Activated CD4-positive, alpha-beta memory T cell treated with anti-CD3 and anti-CD28 coated beads, Interleukin-2, amount 10 ng/mL, durations not matched to agents 7 days and 5 days (primary cell): ENCODE measurements around the gene TUBA4B. TPM values are rescaled to one million over a fixed set of nuclear protein-coding genes. Genes with fewer than 3 reads are reported as not detected.

Experiments used
- CTCF ChIA-PET: fragments of 350-600 bp; sonication (Branson Sonifier 250); formaldehyde crosslinking; loops from one replicate; lab custom pipeline; 2021; ENCODE audit warnings: antibody characterized with exemption, inconsistent platforms; lab: Charles Lee
- POLR2A ChIA-PET: fragments of 350-600 bp; sonication (Branson Sonifier 250); formaldehyde crosslinking; loops from one replicate; lab custom pipeline; 2021; ENCODE audit warnings: antibody characterized with exemption; lab: Charles Lee
- DNase-seq: peaks from one replicate; pipeline ENCODE4 v3.0.0-alpha.2; 2020
- H3K27ac Mint-ChIP-seq: one replicate; pipeline ENCODE4 v1.8.0; 2021; ENCODE audit warnings: mild to moderate bottlenecking, mixed read lengths
- H3K27me3 Mint-ChIP-seq: one replicate; pipeline ENCODE4 v1.8.0; 2021; ENCODE audit warnings: mixed read lengths
- H3K36me3 Mint-ChIP-seq: one replicate; pipeline ENCODE4 v1.8.0; 2021; ENCODE audit warnings: low read depth, mixed read lengths
- H3K4me1 Mint-ChIP-seq: one replicate; pipeline ENCODE4 v1.8.0; 2021; ENCODE audit warnings: mixed read lengths
- H3K4me3 Mint-ChIP-seq: one replicate; pipeline ENCODE4 v1.8.0; 2021; ENCODE audit warnings: mild to moderate bottlenecking, mixed read lengths
- H3K9me3 Mint-ChIP-seq: one replicate; pipeline ENCODE4 v1.8.0; 2021; ENCODE audit warnings: mixed read lengths
- total RNA-seq, 2 experiments: library from RNA; stranded (reverse); gene quantifications; one replicate each; pipeline ENCODE4 v1.2.3, GENCODE V29; 2021

The TUBA4B gene
- total RNA-seq, 2 experiments from 2014 or later = not detected

DNA sequence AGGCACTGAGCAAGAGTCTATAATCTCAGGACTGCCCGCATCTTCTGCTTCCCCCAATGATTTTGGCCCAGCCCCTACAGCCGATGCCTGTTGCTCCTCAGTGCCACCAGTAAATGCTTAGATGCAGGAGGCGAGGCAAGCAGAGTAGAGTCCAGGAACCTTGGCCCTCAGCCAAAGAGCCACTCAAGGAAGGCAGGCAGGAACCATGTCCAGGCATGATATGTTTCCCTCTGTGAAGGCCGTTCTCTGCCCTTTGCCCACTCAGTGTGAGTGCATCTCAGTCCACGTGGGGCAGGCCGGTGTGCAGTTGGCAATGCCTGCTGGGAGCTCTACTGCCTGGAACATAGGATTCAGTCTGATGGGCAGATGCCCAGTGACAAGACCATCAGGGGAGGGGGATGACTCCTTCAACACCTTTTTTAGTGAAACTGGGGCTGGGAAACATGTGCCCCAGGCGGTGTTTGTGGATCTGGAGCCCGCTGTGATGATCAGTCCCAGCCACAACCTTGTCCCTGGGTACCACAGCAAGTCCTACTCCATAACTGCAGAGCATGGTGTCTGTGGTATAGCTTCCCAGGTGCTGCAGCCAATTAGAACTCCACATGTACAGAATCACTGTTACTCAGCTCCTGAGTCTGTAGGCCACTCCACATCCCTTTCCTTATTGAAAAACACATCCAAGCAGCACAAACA, 16.5 kb downstream of the TUBA4B start:
- no peak overlapping the region for H3K4me3 Mint-ChIP-seq
- no peaks in the 10 kb centered on the region for H3K36me3 Mint-ChIP-seq
- DNase-seq = no peak
- ChIA-PET POLR2A (interaction anchor here (3.2 kb wide), 1 partner anchor 15 kb away, joined by 13 read pairs; the partner anchor contains the start of genes TUBA4A and TUBA4B), CTCF (interaction anchor here (1.1 kb wide), 1 partner anchor 9 kb away, joined by 3 read pairs; the partner anchor contains the start of gene DNAJB2)
- no peak overlapping the region for H3K27ac Mint-ChIP-seq
- no peaks in the 10 kb centered on the region for H3K9me3 Mint-ChIP-seq
- H3K27me3 Mint-ChIP-seq = peaks cover 12% of the 10 kb centered on the region
- no peaks in the 10 kb centered on the region for H3K4me1 Mint-ChIP-seq

DNA sequence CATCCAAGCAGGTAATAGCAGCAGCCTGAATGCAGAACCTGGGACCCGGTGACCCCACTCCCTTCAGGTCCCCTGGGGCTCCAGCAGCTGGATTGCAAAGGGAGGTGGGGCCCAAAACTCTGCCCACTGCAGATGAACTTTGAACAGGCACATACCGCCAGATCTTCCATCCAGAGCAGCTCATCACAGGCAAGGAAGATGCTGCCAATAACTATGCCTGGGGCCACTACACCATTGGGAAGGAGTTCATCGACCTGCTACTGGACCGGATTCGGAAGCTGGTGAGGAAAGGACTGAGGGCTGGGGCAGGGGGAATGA, 17.0 kb downstream of the TUBA4B start:
- Mint-ChIP-seq H3K4me1 (no peaks in the 10 kb centered on the region), H3K9me3 (no peaks in the 10 kb centered on the region), H3K36me3 (no peaks in the 10 kb centered on the region), H3K27me3 (peaks cover 14% of the 10 kb centered on the region), H3K27ac (no peak overlapping the region), H3K4me3 (no peak overlapping the region)
- ChIA-PET CTCF (interaction anchor here (1.1 to 1.5 kb wide), 2 partner anchors 9 to 25 kb away, joined by 3 to 4 read pairs; partner anchors contain the start of gene DNAJB2), POLR2A (interaction anchor here (3.2 kb wide), 1 partner anchor 16 kb away, joined by 13 read pairs; the partner anchor contains the start of genes TUBA4A and TUBA4B)
- DNase-seq = no peak

DNA sequence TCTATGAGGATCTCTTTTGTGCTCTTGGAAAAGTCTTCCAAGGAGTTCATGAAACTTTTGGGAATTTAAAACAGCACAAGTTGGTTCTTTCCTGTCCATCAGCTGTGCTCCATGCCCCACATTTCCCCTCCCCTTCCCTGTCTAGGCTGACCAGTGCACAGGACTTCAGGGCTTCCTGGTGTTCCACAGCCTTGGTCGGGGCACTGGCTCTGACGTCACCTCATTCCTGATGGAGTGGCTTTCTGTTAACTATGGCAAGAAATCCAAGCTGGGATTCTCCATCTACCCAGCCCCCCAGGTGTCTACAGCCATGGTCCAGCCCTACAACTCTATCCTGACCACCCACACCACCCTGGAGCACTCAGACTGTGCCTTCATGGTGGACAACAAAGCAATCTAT, 18.0 kb downstream of the TUBA4B start:
- H3K27ac Mint-ChIP-seq = no peak overlapping the region
- no peaks in the 10 kb centered on the region for H3K36me3 Mint-ChIP-seq
- H3K4me1 Mint-ChIP-seq = no peaks in the 10 kb centered on the region
- H3K9me3 Mint-ChIP-seq = no peaks in the 10 kb centered on the region
- ChIA-PET CTCF (interaction anchor here (1.5 kb wide), 1 partner anchor 24 kb away, joined by 4 read pairs; no protein-coding TSS in a partner anchor), POLR2A (interaction anchor here (3.2 kb wide), 1 partner anchor 17 kb away, joined by 13 read pairs; the partner anchor contains the start of genes TUBA4A and TUBA4B)
- no peak overlapping the region for H3K4me3 Mint-ChIP-seq
- H3K27me3 Mint-ChIP-seq = peaks cover 14% of the 10 kb centered on the region
- DNase-seq = no peak

DNA sequence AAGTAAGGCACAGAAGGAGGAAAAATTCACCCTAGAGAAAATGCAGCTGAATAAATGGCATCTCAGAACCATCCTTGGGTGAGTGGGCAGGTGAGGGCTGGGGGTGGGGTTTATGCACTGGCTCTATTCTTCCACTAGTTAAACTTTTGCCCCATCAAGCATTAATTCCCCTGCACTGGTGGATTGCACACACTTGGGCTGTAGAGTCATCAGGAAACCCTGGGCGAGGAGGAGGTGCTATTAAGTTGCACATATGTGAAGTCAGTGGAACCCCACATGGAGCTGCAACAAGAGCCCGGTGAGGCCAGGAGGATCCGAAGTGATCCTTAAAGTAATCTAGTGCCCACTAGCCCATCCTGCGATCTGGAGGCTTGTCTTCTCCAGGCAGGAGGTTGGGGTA, 19.3 kb downstream of the TUBA4B start:
- no peaks in the 10 kb centered on the region for H3K9me3 Mint-ChIP-seq
- no peaks in the 10 kb centered on the region for H3K36me3 Mint-ChIP-seq
- H3K4me1 Mint-ChIP-seq = peaks cover 2% of the 10 kb centered on the region
- no peak for DNase-seq
- no peak overlapping the region for H3K4me3 Mint-ChIP-seq
- POLR2A ChIA-PET = interaction anchor here (3.2 kb wide), 1 partner anchor 18 kb away, joined by 13 read pairs; the partner anchor contains the start of genes TUBA4A and TUBA4B
- peaks cover 14% of the 10 kb centered on the region for H3K27me3 Mint-ChIP-seq
- CTCF ChIA-PET = interaction anchor here (0.7 kb wide), 1 partner anchor 243 kb away, joined by 3 read pairs; no protein-coding TSS in a partner anchor
- no peak overlapping the region for H3K27ac Mint-ChIP-seq

DNA sequence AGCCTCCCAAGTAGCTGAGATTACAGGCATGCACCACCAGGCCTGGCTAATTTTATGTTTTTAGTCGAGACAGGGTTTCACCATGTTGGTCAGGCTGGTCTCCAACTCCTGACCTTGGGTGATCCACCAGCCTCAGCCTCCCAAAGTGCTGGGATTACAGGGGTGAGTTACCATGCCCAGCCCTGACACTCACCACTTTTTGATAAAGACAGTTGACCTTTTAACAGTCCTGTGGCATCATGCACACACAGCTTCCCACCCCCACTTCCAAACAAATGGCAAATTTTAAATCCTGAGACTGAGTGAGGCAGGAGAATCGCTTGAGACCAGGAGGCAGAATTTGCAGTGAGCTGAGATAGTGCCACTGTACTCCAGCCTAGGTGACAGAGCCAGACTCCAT, 20.0 kb downstream of the TUBA4B start:
- H3K27ac Mint-ChIP-seq = no peak overlapping the region
- POLR2A ChIA-PET = interaction anchor here (3.2 kb wide), 1 partner anchor 19 kb away, joined by 13 read pairs; the partner anchor contains the start of genes TUBA4A and TUBA4B

DNA sequence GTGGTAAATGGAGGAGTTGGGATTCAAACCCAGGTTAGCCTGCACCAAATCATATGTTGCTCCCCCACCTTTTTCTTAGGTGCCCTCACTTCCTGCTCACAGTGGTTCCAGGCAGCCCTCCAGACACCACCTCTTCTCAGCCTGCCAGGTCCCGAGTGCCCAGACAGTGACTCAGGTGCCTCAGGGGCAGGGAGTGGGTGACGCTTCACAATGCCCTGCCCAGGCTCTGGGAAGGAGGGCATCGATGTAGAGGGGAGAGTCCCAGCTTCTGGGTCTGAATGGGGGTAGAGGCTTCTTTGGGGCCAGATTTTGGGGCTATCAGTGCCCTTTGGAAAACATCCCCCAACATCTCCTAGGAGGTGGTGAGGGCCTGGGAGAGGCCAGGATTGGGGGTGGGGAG, 20.9 kb downstream of the TUBA4B start:
- Mint-ChIP-seq H3K9me3 (no peaks in the 10 kb centered on the region), H3K36me3 (no peaks in the 10 kb centered on the region), H3K4me1 (peaks cover 18% of the 10 kb centered on the region), H3K27me3 (peaks cover 14% of the 10 kb centered on the region), H3K27ac (no peak overlapping the region), H3K4me3 (no peak overlapping the region)
- DNase-seq = no peak
- ChIA-PET POLR2A (interaction anchor here (1.3 kb wide), 1 partner anchor 19 kb away, joined by 4 read pairs; no protein-coding TSS in a partner anchor), CTCF (interaction anchor here (0.6 to 11.9 kb wide), 3 partner anchors 19 to 544 kb away, joined by 3 to 206 read pairs (median 3); no protein-coding TSS in a partner anchor)

More for the DNA sequence above, 20.0 kb downstream of the TUBA4B start:
- Mint-ChIP-seq H3K27me3 (peaks cover 14% of the 10 kb centered on the region), H3K9me3 (no peaks in the 10 kb centered on the region), H3K4me1 (peaks cover 9% of the 10 kb centered on the region), H3K36me3 (no peaks in the 10 kb centered on the region), H3K4me3 (no peak overlapping the region)
- no peak for DNase-seq
- CTCF ChIA-PET = no interaction called here

DNA sequence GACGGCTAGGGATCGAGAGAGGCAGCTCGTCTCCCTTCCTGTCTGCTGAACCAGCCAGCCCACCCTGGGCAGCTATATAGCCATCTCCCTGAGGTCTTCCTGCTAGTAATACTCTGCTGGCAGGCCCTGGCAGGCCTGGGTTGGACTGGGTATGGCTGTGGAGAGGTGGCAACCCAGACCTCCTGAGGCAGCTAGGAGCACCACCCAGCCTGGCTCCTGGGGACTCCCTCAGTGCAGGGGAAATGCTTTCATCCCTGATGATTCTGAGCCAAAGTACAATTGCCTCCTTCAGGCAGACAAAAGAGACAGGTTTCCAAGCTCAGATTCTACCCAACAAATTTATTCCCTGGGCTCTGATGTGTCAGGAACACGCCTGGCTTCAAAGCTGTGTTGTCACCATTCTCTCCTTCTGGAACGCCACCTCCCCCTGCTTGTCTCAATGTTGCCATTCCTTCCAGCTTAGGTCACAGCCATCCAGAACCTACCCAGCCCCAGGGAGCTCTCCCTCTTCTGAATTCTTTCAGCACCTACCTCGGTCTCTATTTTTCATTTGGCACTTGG, 21.4 kb downstream of the TUBA4B start:
- CTCF ChIA-PET = interaction anchor here (0.9 to 11.9 kb wide), 3 partner anchors 16 to 98 kb away, joined by 3 to 206 read pairs (median 3); no protein-coding TSS in a partner anchor
- Mint-ChIP-seq H3K27me3 (peaks cover 14% of the 10 kb centered on the region), H3K36me3 (no peaks in the 10 kb centered on the region), H3K9me3 (no peaks in the 10 kb centered on the region), H3K27ac (no peak overlapping the region), H3K4me1 (peaks cover 19% of the 10 kb centered on the region), H3K4me3 (no peak overlapping the region)
- POLR2A ChIA-PET = interaction anchor here (1.3 kb wide), 1 partner anchor 19 kb away, joined by 4 read pairs; no protein-coding TSS in a partner anchor
- no peak for DNase-seq

DNA sequence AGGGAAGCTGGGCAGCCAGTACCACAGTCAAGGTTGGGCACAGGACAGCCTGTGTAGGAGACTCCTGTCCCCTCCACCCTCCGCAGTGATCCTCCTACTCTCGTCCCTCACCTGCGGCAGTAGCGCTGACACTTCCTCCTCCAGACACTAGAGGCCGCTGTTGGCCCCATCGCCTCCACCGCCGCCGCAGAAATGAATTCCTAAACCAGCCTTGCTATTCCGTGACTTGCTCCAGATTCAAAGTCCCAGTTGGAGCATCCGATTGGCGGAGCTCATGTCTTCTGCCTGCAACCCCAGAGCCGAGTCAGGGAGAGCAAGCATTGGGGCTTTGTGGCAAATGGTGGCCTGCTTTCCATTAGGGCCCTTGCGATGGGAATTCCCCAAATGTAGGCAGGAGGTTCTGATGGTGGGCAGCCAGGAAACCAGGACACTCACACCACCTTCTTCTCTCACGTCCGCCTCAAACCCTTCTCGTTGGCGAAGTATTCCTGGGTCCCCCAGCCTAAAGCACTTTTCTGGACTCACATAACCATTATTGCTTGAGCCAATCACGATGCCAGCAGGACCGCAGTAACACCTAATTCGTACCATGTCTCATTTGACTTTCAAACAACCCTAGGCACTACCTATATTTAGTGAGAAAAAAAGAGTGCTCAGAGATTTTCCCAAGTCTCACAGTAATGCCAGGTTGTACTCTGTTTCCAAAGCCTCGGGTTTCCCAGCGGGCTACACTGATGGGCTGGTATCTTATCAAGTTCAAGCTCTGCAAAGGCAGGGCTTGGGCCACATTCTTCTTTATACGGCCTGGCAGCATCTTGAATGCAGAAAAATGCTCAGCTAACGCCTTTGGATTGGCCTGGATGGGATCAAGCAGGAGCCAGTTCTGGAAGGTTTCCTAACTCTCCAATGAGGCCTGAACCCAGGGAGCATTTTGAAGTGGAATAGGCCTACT, 24.9 kb downstream of the TUBA4B start:
- H3K9me3 Mint-ChIP-seq = no peaks in the 10 kb centered on the region
- peak overlapping the region; percentile 93 for H3K27ac Mint-ChIP-seq
- CTCF ChIA-PET = interaction anchor here (0.6 to 11.9 kb wide), 28 partner anchors 8 to 298 kb away, joined by 3 to 206 read pairs (median 5); partner anchors contain the start of genes ANKZF1, ATG9A, GLB1L and NHEJ1
- H3K4me3 Mint-ChIP-seq = peak overlapping the region; percentile 87
- peaks cover 8% of the 10 kb centered on the region for H3K27me3 Mint-ChIP-seq
- H3K4me1 Mint-ChIP-seq = peaks cover 41% of the 10 kb centered on the region
- peaks cover 21% of the 10 kb centered on the region for H3K36me3 Mint-ChIP-seq
- DNase-seq = peak; percentile 77
- POLR2A ChIA-PET = interaction anchor here (0.8 to 8.1 kb wide), 16 partner anchors 10 to 119 kb away, joined by 3 to 131 read pairs (median 13); partner anchors contain the start of genes ANKZF1, ATG9A, CNPPD1 and DNPEP

DNA sequence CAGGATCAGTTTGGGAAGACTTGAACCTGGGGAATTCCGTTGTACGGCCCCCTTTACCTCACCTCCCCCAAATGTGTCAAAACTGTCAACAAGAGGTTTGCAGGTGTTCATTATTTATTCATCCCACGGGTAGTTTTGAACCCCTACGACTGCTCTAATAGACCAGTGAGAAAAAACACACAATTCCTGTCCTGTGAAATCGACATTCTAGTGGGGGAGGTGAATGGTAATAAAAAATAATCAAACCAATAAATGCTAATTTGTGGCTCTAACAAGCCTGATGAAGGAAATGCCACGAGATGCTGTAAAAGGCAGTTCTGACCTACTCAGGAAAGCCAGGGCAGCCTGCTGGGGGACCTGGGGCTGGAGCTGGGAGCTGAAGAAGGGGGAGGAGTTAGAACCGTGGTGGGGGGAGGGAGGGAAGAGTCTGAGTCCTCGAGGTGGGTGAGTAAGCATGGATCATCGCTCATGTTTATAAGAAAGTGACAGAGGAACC, 25.7 kb downstream of the TUBA4B start:
- peak overlapping the region; percentile 93 for H3K27ac Mint-ChIP-seq
- CTCF ChIA-PET = interaction anchor here (0.7 to 11.9 kb wide), 25 partner anchors 9 to 299 kb away, joined by 3 to 206 read pairs (median 4); partner anchors contain the start of genes ABCB6, ANKZF1, ATG9A and DNPEP

DNA sequence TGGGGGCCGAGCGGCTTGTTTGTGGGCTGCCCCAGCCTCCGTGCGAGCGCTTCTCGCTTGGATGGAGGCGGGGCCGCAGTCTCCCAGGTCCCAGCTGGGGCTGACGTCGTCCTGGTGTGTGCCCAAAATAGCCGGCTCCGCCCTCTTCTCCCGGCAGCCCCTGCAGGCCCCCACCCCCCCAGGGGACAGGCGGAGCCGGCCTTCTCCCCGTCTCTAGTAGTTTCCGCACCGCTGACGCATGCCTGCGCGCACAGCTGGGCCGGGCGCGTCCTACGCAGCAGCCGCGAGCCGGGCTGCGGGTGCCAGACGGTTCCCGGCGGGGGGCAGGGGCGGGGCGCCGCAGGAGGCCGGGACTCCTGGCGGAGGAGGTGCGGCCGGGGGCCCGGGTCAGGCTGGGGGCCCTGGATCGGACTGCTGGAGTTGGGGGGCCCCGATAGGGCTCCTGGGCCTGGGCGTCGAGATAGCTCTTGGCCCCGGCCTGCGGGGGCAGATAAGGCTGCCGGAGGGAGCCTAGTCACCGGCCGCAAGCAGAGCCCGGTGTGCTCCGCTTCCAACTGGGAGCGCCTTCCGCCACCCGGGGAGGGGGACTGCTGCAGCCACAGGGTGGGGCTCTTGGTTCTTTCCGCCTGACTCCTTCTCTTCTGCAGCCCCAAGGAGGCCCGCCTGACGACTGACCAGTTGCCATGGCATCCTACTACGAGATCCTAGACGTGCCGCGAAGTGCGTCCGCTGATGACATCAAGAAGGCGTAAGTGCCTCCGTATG, 26.3 kb downstream of the TUBA4B start, which contains the start of gene DNAJB2:
Gene DNAJB2, plus strand, starts transcription at position 216 of the 765 bp plus-strand sequence. Its CDS starts 468 bp downstream, at position 684.
- Mint-ChIP-seq H3K27ac (peak within 1 kb of the TSS; percentile 93), H3K4me3 (peak within 1 kb of the TSS; percentile 87), H3K27me3 (peaks cover 2% of the 10 kb centered on the region), H3K36me3 (peaks cover 30% of the 10 kb centered on the region), H3K9me3 (no peaks in the 10 kb centered on the region), H3K4me1 (peaks cover 42% of the 10 kb centered on the region)
- CTCF ChIA-PET = interaction anchor here (0.7 to 11.9 kb wide), 23 partner anchors 10 to 299 kb away, joined by 3 to 206 read pairs (median 4); partner anchors contain the start of genes ABCB6, ANKZF1, ATG9A and DNPEP
- POLR2A ChIA-PET = interaction anchor here (0.7 to 8.1 kb wide), 20 partner anchors 11 to 995 kb away, joined by 3 to 131 read pairs (median 8); partner anchors contain the start of genes ABCB6, ANKZF1, ATG9A and CNPPD1
- DNase-seq = peak; percentile 99

More for the DNA sequence above, 25.7 kb downstream of the TUBA4B start:
- Mint-ChIP-seq H3K9me3 (no peaks in the 10 kb centered on the region), H3K27me3 (peaks cover 5% of the 10 kb centered on the region), H3K4me3 (peak overlapping the region; percentile 87), H3K36me3 (peaks cover 29% of the 10 kb centered on the region), H3K4me1 (peaks cover 42% of the 10 kb centered on the region)
- DNase-seq = no peak
- POLR2A ChIA-PET = interaction anchor here (0.7 to 8.1 kb wide), 20 partner anchors 11 to 994 kb away, joined by 3 to 131 read pairs (median 8); partner anchors contain the start of genes ABCB6, ANKZF1, ATG9A and CNPPD1
